Esophagus mucosa (tissue), 1 donor: ENCODE data around the gene PRR7. TPM values are rescaled to one million over a fixed set of nuclear protein-coding genes. Genes with fewer than 3 reads are reported as not detected.

Experiments used
- ATAC-seq: fragments of 200-7000 bp; cut with Tn5 transposase; one replicate; pipeline ENCODE4 v1.9.1; 2020
- total RNA-seq: library from RNA; stranded (reverse); gene quantifications from one replicate; pipeline ENCODE4 v1.2.4, GENCODE V29; 2023
- donor health status: DM: yes; HTN: yes; CAD: no.

Gene PRR7
- total RNA-seq, 1 donor from 2014 or later, result 4.3 TPM

GRCh38 chr5:177499842-177500241 lies 53.2 kb downstream of the PRR7 start:
- no peak for ATAC-seq

- no peak for ATAC-seq
Measured at GRCh38 chr5:177500685-177501522, 54.3 kb downstream of the PRR7 start.

GRCh38 chr5:177501874-177502678 lies 55.5 kb downstream of the PRR7 start:
- no peak for ATAC-seq

- no peak for ATAC-seq
Measured at GRCh38 chr5:177502886-177503285, 56.3 kb downstream of the PRR7 start.

- no peak for ATAC-seq
Measured at GRCh38 chr5:177503351-177504085, 56.9 kb downstream of the PRR7 start.

- no peak for ATAC-seq
Measured at GRCh38 chr5:177504086-177505056, 57.8 kb downstream of the PRR7 start.

GRCh38 chr5:177505075-177505474 lies 58.5 kb downstream of the PRR7 start:
- no peak for ATAC-seq

Other genes with a start within 250 kb of the PRR7 start
- gene RAB24, start 143.1 kb upstream of the PRR7 start, total RNA-seq, result 31.8 TPM
- 144 TPM for gene PRELID1, start 143.0 kb upstream of the PRR7 start, total RNA-seq
- 7.8 TPM for gene MXD3, start 134.9 kb upstream of the PRR7 start, total RNA-seq
- 162 TPM for gene LMAN2, start 95.1 kb upstream of the PRR7 start, total RNA-seq
- 59.5 TPM for gene RGS14, start 88.9 kb upstream of the PRR7 start, total RNA-seq
- 0.60 TPM for gene SLC34A1, start 62.4 kb upstream of the PRR7 start, total RNA-seq
- not detected for gene PFN3, start 46.2 kb upstream of the PRR7 start, total RNA-seq
- gene F12, start 37.2 kb upstream of the PRR7 start, total RNA-seq, result 32.8 TPM
- 26.6 TPM for gene GRK6, start 20.1 kb upstream of the PRR7 start, total RNA-seq
- 27.2 TPM for gene DBN1, start 26.8 kb downstream of the PRR7 start, total RNA-seq
- 23.0 TPM for gene PDLIM7, start 50.8 kb downstream of the PRR7 start, total RNA-seq
- 3.3 TPM for gene DOK3, start 63.0 kb downstream of the PRR7 start, total RNA-seq
- 64.2 TPM for gene DDX41, start 70.1 kb downstream of the PRR7 start, total RNA-seq
- 31.6 TPM for gene FAM193B, start 107.7 kb downstream of the PRR7 start, total RNA-seq
- 116 TPM for gene TMED9, start 145.4 kb downstream of the PRR7 start, total RNA-seq
- 13.1 TPM for gene B4GALT7, start 153.3 kb downstream of the PRR7 start, total RNA-seq